ENCODE data around the gene CSNK1G3.
"Not testable (repeated sequence)": the region's sequence is repeated elsewhere in the genome, so short reads cannot be mapped to it uniquely, and the experiment has no call there.

The CSNK1G3 gene

DNA sequence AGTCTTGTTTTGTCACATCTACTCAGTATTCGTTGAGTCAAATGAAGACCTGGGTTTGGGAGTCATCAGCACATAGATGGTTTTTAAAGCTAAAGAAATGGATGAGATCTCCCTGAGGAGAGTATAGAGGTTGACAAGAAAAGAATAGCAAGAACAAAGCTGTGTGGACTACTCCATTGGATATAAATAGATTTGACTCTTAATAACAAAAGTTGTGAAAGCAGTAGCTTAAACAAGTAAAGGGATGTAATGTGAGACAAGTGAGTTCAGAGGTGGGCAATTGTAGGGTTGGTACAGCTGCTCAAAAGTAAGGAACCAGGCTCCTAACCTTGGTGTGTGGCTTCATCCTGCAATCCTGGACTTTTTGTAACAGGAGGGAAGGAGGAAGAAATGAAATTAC lies 49.3 kb downstream of the CSNK1G3 start:
- no peak for DNase-seq

DNA sequence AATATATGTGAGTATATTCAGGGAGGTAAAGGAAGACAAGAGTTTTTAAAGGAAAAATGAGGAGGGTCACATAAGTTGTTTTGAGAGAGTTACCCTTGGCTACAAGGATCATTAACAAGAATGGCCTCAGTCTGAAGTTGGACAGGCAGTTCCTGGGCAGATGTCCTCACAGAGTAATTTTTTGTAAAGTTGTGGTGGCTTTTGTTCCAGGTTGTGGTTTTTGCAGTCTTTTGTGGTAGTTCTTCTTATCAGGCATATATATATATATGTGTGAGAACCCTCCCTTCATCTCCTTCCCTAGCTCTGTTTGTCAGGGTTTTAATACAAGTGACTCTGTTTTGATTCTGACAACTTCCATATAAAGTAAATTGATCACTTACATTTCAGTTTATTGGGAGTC lies 60.0 kb downstream of the CSNK1G3 start:
- DNase-seq, result peak; percentile 43

DNA sequence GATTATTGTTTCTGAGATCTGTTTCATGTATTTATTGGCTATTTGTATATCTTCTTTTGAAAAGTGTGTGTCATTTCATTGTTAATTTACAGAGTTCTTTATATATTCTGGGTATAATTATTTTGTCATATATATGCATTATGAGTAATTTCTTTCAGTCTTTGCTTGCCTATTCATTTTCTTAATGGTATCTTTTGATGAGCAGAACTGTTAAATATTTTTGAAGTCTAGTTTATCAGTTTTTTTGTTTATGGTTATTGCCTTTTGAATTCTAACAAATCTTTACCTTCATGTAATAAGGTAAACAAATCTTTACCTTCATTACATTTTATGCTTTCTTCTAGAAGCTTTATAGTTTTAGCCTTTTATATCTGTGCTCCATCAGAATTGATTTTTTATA lies 66.4 kb downstream of the CSNK1G3 start:
- DNase-seq, result no peak

DNA sequence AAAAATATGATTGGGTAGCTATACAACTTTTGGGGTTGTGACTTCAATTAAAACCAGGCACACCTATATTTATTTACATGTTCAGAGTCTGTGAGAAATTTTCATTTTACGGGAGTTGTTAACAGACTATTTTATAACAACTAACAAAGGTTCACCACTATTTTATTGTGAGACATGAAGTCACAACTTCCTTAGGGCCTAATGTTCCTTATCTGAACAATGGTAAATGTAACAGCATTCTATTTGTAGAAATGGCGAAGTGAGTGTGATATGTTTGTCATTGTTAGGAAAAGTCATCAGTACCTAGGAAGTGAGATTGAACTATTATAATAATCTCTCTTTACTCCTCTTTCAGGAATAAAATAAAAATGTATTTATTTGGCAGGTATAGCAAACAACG lies 67.4 kb downstream of the CSNK1G3 start:
- no peak for DNase-seq

DNA sequence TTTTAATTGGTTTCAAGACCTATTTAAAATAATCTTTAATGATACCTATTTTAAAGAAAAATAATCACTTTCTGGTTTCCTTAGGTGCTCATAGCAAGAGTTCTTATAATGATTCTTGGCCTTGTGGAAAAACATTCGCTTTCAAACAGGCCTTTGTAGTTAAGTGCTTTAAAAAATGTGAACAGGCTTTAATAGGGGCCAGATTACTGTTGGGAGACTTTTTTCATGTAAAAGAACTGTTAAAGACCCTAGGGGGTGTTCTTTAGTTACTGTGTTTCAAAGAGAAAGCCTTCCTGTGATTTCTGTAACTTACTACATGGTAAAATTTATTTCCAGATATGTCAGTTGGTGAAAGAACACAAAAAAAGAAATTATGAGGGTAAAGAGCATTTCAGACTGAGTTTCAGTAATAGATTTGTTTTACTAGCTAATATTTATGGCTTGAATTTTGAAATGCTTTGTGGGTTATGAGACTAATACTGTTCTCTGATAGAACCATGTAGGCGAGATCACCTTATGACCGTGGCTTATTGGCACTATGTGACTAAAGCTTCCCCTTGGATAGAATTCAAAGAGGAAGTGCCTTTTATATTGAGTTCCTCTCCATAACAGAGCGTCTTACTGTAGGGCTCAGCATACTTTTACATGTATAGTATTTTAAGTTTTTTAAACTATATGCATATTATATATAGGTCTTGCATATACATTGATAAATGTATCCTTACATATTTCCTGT lies 70.7 kb downstream of the CSNK1G3 start:
- peak; percentile 0 for DNase-seq

DNA sequence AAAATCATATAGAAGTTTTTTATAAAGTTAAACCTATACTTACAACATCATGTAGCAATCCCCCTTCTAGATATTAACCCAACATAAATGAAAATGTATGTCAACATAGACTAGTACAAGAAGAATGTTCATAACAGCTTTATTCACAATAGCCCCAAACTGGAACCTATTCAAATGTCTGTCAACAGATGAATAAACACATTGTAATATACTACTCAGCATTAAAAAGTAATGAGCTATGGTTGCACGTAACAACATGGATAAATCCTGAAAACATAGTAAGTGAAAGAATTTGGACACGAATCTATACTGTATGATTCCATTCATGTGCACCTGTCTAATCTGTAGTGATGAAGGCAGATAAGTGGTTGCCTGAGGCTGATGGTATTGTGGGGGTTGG lies 73.9 kb downstream of the CSNK1G3 start:
- no peak for DNase-seq

DNA sequence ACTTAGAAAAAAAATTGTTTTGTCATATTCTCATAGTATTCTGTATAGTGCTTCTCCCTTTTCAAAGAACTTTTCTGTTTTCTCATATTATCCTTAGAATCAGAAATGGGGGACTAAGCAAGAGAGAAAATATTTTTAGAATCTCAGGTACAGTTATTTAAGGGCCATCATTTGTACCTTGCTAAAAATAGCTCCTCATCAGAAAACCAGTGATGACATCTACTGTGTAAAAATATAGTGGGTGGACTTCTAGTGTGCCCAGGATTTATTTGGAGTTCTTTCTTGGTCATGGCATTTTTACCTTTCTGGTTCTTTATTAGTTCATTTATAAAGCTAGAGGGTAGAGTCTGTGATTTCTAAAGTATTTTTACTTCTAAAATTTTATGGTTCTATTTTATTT lies 82.5 kb downstream of the CSNK1G3 start:
- DNase-seq, result no peak

DNA sequence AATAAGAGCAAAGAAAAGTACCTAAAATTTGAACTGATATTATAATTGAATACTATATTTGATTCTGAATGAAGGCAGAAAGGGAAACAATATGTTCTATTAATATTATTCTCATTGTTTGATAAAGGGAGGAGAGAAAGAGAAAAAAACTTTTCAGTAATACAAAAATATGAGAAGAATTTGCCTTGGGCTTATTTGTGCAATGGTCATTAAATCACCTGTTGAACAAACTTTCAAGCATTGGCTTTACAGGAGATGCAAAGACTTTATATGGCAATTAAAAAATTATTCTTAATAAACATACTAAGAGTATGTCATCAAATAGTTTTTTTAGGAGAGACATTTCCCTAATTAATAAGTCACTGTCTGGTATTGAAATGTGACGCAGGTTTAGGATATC lies 85.0 kb downstream of the CSNK1G3 start:
- no peak for DNase-seq

DNA sequence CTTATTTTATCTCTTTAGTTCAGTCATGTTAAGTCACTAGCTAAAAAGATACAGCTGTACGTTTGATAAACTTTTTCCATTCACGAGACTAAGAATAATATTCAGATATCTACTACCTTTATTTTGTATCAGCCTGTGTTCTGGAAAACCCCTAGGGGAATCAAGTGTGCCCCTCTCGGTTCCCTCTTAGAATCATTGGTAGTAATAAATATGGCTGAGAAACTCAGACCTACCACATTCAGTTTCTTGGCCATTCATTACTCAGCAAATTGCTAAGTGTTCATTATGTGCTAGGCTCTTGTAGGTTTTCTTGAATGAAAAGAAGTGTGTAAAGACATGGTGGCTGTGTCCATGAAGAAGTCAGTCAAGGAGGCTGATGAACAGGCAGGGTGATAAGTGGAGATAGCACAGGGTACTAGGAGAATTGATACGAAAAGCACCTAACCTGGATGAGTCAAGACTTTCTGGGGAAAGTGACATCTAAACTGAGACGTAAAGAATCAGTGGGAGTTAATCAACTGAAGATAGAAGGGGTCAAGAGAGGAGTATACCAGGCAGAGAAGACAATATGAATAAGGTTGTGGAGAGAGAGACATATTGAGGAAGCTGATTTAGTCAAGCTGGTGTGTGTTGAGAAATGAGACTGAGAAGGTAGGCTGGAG lies 86.2 kb downstream of the CSNK1G3 start:
- DNase-seq, result no peak

DNA sequence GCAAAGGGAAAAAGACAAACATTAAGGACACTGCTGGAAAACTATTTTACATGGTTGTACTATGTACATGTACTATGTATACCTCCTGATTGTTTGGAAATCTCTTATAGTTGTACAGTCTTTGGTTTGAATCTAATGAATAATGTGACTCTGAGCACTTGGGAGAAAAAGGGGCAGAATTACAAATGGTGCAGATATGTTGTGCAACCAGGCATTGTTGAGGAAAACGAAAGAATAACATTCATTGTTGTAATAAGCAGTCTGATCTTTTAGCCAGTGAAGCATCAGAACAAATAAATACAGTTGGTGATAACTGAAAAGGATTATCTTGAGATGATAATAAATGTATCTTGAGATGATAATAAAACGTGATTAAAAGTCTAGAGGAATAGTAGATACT lies 87.2 kb downstream of the CSNK1G3 start:
- DNase-seq, result no peak

DNA sequence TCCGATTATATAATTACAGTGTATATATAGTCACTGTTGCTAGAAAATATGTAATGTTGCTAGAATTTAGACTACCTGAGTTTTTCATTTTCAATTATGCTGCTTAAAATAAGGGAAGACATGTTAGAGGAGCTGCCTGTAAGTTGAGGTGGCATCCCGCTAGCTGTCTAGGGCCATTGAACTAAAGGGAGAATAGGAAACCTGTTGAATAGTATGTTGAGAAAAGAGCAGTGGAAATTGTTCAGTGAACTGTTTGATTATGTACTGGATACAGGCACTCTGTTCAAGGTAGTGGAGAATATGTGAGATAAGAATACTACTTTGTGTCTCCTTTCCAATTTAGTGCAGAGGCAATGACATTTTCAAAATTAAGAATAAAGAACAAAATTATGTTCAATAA lies 89.6 kb downstream of the CSNK1G3 start:
- no peak for DNase-seq

DNA sequence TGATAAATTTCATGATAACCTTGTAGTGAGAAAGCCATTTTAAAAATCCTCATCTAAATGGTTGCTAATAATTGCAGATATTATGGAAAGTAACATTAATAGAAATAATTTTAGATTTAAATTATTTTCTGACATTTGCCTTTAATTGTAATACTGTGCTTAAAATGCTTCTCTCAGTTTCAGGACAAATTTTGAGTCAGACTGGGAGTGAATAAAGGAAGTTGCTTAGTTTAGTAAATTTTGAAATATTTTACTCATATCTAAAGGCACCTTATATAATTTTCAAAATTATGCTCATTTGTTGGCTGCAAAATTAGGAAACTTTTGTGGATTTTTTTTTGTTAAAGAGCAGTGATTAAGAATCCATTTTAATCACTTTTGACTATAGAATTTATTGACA lies 93.8 kb downstream of the CSNK1G3 start:
- DNase-seq, result no peak

DNA sequence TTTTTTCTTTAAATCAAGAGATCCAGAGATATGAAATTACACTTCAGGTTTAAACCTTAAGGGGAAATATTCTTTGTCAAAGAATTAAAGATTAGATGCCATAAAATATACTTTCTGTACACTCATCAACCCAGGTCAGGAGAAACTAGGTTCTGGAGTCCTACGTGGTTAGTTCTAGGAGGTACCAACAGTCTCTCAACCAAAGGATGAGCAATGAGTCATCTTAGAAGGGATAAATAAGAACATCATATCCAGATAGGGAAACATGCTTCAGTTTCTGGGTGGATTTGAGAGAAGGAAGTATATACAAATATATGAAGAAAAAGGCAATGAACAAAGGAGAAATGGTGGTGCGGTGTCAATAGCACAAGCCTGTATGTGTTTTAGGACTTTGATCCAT lies 98.2 kb downstream of the CSNK1G3 start:
- no peak for DNase-seq

DNA sequence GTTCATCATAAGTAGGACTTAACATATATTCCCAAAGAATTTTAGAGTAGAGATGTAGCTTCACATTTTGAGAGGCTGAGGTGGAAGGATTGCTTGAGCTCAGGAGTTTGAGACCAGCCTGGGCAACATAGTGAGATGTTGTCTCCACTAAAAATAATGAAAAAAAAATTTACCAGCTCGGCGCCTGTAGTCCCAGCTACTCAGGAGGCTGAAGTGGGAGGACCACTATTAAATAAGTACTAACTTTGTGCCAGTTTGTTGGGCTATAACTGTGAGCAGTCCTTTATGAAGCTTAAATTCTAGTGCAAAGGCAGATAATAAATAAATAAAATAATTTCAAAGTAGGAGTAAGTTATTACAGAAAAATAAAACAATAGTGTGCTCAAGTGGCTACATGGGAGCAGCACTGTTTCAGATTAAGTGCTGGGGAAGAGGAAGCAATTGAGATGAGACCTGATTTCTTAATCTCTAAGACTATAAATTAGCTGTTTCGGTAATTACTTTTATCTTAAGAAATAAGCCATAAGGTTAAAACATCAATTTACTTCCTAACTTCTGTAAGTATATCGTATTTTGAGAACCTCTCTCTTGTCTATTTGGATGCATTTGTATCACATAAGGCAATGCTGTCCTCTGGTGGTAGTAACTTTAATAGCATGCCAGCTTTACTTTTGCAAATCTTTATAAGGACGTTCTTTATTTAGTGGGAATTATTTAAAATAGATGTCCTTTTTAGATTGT lies 98.9 kb downstream of the CSNK1G3 start:
- DNase-seq, result peak; percentile 38

DNA sequence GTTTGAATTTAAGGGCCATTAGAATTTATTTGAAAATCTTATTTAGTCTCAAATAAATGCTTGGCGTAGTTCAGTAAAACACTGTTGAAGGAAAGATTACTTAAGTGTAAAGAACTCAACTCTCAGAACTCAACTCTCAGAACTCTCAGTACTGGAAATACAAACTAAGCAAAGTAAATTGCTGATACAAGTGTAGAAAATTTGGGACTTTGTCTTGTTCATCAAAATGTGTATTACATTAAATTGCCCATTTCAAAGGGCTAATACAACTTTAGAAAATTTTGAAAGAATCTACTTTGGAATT lies 99.4 kb downstream of the CSNK1G3 start:
- DNase-seq, result no peak

DNA sequence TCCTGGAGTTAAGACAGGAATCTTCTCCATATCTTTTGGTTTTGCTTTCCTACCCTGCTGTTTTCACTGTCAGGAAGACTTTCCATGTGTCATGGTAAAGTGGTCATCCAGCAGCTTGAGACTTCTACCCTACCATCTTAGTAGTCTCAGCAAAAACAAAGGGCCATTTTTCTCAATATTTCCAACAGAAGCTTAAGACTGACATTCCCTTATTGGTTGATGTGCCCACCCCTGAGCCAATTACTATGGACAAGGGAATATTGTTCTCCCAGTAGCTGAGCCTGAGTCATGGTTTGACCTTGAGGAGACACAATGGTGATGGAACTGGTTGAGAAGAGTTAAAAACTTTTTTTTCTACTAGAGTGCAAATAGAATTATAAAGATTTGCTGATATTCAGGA lies 105.6 kb downstream of the CSNK1G3 start:
- DNase-seq, result no peak

DNA sequence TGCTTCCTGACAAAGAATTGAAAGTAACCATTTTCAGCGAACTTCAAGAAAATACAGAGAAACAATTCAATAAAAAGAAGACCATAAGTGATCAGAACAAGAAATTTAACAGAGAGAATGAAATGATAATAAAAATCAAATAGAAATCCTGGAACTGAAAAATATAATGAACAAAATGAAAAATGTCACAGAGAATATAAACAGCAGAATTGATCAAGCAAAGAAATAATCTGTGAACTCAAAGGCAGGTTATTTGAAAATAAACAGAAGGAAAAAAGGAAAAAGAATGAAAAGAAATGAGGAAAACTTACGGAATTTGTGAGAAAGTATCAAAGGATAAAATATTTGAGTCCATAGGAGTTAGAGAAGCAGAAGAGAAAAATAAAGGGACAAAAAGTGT lies 114.1 kb downstream of the CSNK1G3 start:
- no peak for DNase-seq

DNA sequence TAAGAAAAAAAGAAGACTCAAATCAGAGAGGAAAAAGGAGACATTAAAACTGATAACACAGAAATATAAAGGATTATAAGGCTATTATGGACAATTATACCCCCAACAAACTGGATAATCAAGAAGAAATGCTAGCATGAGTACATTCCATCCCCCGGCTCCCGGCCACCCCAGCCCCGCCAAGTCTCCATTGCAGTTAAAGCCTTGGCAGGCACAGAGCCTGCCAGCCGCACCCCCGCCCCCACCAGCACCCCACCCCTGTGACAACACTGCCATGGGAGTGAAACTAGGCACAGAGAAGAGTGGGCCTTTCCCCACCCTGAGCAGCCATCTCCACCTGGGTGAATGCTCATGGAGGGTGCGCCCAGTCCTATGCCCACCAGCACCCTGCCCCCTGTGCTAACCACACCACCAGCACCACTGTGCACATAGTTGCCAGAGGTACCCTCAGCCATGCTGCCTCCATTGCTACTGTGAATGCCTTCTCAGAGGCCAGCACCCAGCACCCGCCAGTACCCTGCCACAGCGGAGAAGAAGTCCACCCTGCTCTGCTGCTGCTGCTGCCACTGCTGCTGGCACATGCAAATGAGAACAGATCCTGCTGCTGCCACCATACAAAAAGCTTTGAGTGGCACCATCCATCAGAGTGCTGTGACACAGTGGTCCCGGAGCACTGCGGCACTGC lies 117.0 kb downstream of the CSNK1G3 start:
- no peak for DNase-seq

DNA sequence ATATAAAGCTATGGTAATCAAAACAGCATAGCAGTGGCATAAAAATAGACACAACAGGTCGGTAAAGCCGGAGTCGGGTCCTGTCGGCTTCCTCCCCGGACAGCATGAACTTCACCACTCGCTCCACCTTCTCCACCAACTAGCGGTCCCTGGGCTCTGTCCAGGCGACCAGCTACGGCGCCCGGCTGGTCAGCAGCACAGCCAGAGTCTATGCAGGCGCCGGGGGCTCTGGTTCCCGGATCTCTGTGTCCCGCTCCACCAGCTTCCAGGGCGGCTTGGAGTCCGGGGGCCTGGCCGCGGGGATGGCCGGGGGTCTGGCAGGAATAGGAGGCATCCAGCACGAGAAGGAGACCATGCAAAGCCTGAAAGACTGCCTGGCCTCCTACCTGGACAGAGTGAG lies 124.0 kb downstream of the CSNK1G3 start:
- no peak for DNase-seq

DNA sequence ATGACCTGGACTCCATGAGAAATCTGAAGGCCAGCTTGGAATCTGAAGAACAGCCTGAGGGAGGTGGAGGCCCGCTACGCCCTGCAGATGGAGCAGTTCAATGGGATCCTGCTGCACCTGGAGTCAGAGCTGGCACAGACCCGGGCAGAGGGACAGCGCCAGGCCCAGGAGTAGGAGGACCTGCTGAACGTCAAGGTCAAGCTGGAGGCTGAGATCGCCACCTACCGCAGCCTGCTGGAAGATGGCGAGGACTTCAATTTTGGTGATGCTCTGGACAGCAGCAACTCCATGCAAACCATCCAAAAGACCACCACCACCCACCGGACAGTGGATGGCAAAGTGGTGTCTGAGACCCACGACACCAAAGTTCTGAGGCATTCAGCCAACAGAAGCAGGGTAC lies 125.1 kb downstream of the CSNK1G3 start:
- not testable (repeated sequence) for DNase-seq

DNA sequence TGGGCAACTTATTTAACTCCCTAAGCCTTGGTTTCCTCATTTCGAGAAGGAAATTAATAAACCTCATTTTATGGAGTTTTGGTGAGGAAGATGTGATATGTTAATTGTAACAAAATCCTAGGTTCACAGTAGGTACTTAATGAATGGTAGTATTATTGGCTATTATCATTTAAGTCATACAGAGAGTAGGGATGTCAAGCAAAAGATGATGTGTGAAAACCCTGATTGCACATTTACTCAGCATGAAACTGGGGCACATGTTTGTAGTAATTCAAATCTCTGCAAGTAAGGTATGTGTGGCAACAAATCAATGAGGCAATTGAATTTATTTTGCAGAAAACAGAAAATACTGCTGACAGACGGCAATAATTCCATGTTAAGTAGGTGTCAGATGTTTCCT lies 127.3 kb downstream of the CSNK1G3 start:
- DNase-seq, result no peak

DNA sequence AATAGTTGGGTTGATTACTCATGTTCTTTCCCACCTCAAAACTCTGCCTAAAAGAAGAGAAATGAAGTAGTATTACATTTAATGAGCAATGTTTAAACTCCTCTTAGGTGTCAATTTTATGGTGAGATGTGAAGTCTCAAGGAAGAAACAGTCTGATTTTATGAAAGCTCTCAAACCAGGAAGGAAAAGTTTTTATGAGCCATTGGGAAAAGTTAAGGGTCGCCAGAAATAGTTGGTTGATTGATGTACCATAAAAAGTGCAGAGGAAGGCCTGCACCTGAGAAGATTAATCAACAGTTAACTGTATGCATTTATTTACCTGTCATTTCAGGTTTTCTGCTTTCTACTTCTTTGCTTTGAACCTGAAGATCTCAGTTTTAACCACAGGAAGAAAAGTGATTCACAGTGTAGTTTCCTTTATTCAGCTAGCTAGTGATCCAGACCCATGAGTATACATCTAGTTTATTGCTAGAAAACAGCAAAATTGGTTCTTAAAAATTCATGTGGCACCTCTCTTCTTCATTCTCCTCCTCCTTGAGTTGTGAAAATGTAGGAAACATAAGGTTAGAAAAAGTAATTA lies 133.1 kb downstream of the CSNK1G3 start:
- DNase-seq, result no peak

DNA sequence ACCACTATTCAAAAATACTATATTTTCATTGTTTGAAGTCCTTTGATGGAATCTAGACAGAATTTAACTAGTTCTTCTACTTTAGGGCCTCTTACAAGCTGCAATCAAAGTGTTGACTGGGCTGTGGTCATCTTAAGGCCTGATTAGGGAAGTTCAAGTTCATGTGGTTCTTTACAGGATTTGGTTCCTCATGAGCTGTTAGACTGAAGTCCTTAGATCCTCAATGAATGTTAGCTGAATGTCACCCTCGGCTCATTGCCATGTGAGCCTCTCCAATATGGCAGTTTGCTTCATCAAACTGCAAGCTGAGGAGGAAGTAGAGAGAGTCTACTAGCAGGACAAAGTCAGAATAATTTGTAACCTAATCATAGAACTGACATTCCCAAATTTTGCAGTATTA lies 135.1 kb downstream of the CSNK1G3 start:
- DNase-seq, result peak; percentile 5

DNA sequence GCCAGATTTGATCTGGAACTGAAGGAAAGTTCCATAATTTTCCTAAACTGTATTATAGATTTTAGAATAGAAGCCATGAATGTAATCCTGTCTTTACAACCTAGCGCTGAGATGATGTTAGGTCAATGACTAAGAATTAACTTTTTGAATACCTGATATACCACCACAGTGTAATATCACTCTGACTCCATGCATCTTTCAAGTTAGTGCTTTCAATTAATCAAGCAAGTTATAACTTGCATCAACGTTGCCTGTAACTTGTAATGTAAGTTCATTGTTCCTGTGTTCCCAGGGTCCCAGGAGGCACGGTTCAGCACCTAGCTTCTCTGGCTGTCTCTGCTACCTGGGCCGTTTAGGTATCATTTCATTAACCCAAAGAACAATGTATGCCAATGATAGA lies 139.3 kb downstream of the CSNK1G3 start:
- no peak for DNase-seq

Measured in OCI-M1 (cell line).